Rectal smooth muscle tissue (tissue), 1 donor: ENCODE results near the gene AK3.
"Not testable (repeated sequence)": the region's sequence is repeated elsewhere in the genome, so short reads cannot be mapped to it uniquely, and the experiment has no call there.

ENCODE experiments used
- H3K27ac ChIP-seq: one replicate; pipeline ENCODE4 v1.7.0; 2013; ENCODE audit warnings: low read depth, low read length, inconsistent platforms
- H3K27me3 ChIP-seq: one replicate; pipeline ENCODE4 v1.7.0; 2013; ENCODE audit warnings: low read length; ENCODE audit not compliant: control insufficient read depth, insufficient read depth
- H3K36me3 ChIP-seq: one replicate; pipeline ENCODE4 v1.7.0; 2013; ENCODE audit warnings: low read length; ENCODE audit not compliant: control insufficient read depth, insufficient read depth
- H3K4me1 ChIP-seq: one replicate; pipeline ENCODE4 v1.7.0; 2013; ENCODE audit warnings: low read length; ENCODE audit not compliant: control insufficient read depth, insufficient read depth
- H3K4me3 ChIP-seq: one replicate; pipeline ENCODE4 v1.7.0; 2013; ENCODE audit warnings: low read length
- H3K9ac ChIP-seq: one replicate; pipeline ENCODE4 v1.7.0; 2013; ENCODE audit warnings: low read length

AK3 gene

DNA sequence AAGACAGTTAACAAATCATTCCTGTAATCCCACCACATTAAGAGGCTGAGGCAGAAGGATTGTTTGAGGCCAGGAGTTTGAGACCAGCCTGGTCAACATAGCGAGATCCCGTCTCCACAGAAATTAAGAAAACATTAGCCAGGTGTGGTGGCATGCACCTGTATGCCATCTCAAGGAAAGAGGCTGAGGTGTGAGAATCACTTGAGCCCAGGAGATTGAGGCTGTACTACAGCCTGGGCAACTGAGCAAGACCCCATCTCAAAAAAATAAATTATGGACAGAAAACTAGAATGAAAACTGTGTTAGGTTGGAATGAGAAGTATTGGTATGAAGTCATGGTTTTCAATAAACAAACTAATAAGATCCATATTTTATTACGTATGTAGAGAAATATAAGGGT is 23.0 kb upstream of the AK3 start:
- no peak overlapping the region for H3K27ac ChIP-seq
- no peak overlapping the region for H3K4me3 ChIP-seq
- no peaks in the 10 kb centered on the region for H3K36me3 ChIP-seq

DNA sequence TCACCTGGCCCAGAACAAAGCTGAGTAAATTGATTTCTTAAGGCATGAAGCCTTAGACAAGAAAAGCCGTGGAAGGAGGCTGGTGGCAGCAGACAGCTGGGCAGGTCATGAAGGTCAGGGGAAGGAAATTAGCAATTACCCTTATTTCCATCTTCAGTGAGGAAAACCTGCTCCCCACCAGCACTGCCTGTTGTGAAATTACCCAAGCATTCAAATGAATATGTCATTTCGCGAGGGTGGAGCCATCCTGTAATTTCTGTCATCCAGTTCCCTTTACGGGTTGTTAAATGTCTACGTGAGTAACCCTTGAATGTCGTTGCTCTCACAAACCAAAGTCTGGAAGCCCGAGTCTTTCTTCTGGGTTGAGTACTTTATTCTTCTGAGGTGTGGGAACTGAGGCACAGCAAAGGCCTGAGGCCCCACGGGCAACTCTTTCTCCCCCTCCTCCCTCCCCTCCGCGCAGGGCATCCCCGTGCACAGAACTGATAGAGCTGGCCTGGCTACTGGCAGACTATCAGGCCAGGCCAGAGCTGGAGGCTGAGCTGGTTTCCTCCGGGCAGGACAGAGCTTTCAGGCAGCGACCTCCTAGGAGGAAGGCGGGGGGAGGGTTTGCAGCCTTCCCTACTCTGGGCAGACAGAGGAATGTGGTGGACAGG is 22.0 kb upstream of the AK3 start:
- H3K27ac ChIP-seq = no peak overlapping the region
- no peaks in the 10 kb centered on the region for H3K36me3 ChIP-seq
- peak overlapping the region; percentile 20 for H3K4me3 ChIP-seq
- no peaks in the 10 kb centered on the region for H3K27me3 ChIP-seq
- no peaks in the 10 kb centered on the region for H3K4me1 ChIP-seq
- no peak overlapping the region for H3K9ac ChIP-seq

More for the DNA sequence above, 23.0 kb upstream of the AK3 start:
- Histone ChIP-seq H3K27me3 (no peaks in the 10 kb centered on the region), H3K4me1 (no peaks in the 10 kb centered on the region), H3K9ac (no peak overlapping the region)

- H3K27ac ChIP-seq = no peak overlapping the region
- no peaks in the 10 kb centered on the region for H3K4me1 ChIP-seq
- H3K36me3 ChIP-seq = no peaks in the 10 kb centered on the region
- no peak overlapping the region for H3K9ac ChIP-seq
- H3K4me3 ChIP-seq = peak overlapping the region; percentile 20
- no peaks in the 10 kb centered on the region for H3K27me3 ChIP-seq
Measured at GRCh38 chr9:4762108-4762885, 21.3 kb upstream of the AK3 start.

DNA sequence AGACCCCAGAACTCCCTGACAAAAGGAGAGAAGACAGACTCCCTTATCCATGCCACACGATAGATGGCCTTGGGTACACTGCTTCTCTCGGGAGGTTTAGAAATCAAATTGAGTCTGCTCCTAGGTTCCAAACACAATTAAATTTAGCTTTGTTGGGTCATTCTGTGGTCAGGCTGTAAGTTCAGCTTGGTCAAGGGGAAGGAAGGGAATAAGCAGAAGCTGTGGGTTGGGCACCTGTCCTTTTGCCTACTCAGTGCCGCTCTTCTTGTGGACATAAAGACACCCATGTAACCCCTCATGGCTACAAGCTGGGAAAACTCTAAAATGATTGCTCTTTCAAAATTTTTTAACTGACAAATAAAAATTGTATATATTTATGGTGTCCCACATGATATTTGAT is 19.1 kb upstream of the AK3 start:
- Histone ChIP-seq H3K4me1 (no peaks in the 10 kb centered on the region), H3K36me3 (no peaks in the 10 kb centered on the region), H3K27ac (no peak overlapping the region), H3K4me3 (no peak overlapping the region), H3K9ac (no peak overlapping the region), H3K27me3 (no peaks in the 10 kb centered on the region)

- no peak overlapping the region for H3K9ac ChIP-seq
- no peak overlapping the region for H3K27ac ChIP-seq
- no peaks in the 10 kb centered on the region for H3K36me3 ChIP-seq
- no peaks in the 10 kb centered on the region for H3K4me1 ChIP-seq
- H3K4me3 ChIP-seq = no peak overlapping the region
- H3K27me3 ChIP-seq = no peaks in the 10 kb centered on the region
Measured at GRCh38 chr9:4756420-4756819, 15.4 kb upstream of the AK3 start.

GRCh38 chr9:4755026-4755609 is 14.1 kb upstream of the AK3 start:
- no peak overlapping the region for H3K27ac ChIP-seq
- no peak overlapping the region for H3K9ac ChIP-seq
- no peak overlapping the region for H3K4me3 ChIP-seq

GRCh38 chr9:4754530-4754929 is 13.5 kb upstream of the AK3 start:
- H3K27me3 ChIP-seq, H3K27ac ChIP-seq, H3K4me1 ChIP-seq, H3K4me3 ChIP-seq, H3K9ac ChIP-seq, H3K36me3 ChIP-seq: not testable (repeated sequence)

More at GRCh38 chr9:4755026-4755609, 14.1 kb upstream of the AK3 start:
- no peaks in the 10 kb centered on the region for H3K4me1 ChIP-seq
- H3K27me3 ChIP-seq = no peaks in the 10 kb centered on the region
- H3K36me3 ChIP-seq = no peaks in the 10 kb centered on the region

GRCh38 chr9:4750023-4750673 is 9.1 kb upstream of the AK3 start:
- H3K27me3 ChIP-seq = no peaks in the 10 kb centered on the region
- no peak overlapping the region for H3K27ac ChIP-seq
- H3K4me3 ChIP-seq = no peak overlapping the region
- no peaks in the 10 kb centered on the region for H3K4me1 ChIP-seq
- no peak overlapping the region for H3K9ac ChIP-seq
- H3K36me3 ChIP-seq = no peaks in the 10 kb centered on the region

DNA sequence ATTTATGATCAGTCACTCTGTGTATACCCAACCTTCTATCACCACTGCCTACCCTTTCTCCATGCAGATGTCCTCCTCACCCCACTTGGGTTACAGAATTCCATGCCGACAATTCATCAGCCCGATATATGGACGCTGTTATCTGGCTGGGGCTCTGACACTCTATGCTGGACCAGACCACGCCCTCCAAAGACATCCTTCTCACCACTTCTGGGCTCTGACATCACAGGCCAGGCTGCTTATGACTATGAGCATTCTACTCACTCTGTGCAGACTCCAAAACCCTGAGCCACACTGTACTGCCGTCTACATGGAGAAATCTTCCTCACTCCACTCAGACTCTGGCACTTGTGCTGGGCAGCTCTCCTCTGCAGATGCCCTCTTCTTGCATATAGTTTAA is 7.6 kb upstream of the AK3 start:
- Histone ChIP-seq H3K4me1 (no peaks in the 10 kb centered on the region), H3K27me3 (no peaks in the 10 kb centered on the region), H3K4me3 (no peak overlapping the region), H3K9ac (no peak overlapping the region), H3K36me3 (no peaks in the 10 kb centered on the region), H3K27ac (no peak overlapping the region)

DNA sequence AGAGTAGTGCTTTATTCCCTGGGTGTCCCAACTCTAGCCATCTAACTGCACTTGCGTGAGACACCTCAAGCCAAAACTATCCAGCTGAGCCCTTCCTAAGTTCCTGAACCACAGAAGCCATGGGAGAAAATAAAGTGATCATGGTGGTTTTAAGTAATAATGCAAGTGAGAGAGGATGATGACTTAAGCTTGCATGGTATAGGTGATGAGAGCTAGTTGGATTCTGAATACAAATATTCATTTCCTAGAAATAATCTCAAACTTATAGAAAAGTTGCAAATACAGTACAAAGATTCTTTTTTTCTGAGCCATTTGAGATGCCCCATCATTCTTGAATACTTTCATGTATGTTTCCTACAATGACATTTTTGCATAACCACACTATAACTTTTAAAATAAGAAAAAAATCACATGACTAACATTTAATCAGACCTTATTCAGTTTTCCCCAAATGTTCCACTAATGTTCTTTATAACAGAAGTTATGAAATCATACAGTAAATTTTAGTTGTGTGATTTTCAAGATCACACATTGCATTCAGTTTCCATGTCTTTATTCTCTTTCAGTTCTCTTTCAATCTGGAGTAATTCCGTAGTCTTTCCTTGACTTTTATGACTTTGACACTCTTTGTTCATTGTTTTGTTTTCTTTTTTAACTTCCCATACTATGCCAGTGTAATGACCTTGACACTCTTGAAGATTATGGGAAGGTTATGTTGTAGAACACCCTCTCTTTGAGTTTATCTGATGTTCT is 5.5 kb upstream of the AK3 start:
- no peaks in the 10 kb centered on the region for H3K36me3 ChIP-seq
- no peak overlapping the region for H3K9ac ChIP-seq
- no peaks in the 10 kb centered on the region for H3K4me1 ChIP-seq
- no peaks in the 10 kb centered on the region for H3K27me3 ChIP-seq
- no peak overlapping the region for H3K4me3 ChIP-seq
- no peak overlapping the region for H3K27ac ChIP-seq

GRCh38 chr9:4743131-4743875 is 2.3 kb upstream of the AK3 start:
- Histone ChIP-seq H3K4me3 (no peak overlapping the region), H3K36me3 (no peaks in the 10 kb centered on the region), H3K27me3 (no peaks in the 10 kb centered on the region), H3K4me1 (peaks cover 4% of the 10 kb centered on the region), H3K9ac (no peak overlapping the region), H3K27ac (no peak overlapping the region)
